ENCODE results near the gene CFL1. TPM values are rescaled to one million over a fixed set of nuclear protein-coding genes. Genes with fewer than 3 reads are reported as not detected.
"Not testable (repeated sequence)": the region's sequence is repeated elsewhere in the genome, so short reads cannot be mapped to it uniquely, and the experiment has no call there.

The CFL1 gene
- total RNA-seq, 1 experiment from 2014 or later: 1,592 TPM

DNA sequence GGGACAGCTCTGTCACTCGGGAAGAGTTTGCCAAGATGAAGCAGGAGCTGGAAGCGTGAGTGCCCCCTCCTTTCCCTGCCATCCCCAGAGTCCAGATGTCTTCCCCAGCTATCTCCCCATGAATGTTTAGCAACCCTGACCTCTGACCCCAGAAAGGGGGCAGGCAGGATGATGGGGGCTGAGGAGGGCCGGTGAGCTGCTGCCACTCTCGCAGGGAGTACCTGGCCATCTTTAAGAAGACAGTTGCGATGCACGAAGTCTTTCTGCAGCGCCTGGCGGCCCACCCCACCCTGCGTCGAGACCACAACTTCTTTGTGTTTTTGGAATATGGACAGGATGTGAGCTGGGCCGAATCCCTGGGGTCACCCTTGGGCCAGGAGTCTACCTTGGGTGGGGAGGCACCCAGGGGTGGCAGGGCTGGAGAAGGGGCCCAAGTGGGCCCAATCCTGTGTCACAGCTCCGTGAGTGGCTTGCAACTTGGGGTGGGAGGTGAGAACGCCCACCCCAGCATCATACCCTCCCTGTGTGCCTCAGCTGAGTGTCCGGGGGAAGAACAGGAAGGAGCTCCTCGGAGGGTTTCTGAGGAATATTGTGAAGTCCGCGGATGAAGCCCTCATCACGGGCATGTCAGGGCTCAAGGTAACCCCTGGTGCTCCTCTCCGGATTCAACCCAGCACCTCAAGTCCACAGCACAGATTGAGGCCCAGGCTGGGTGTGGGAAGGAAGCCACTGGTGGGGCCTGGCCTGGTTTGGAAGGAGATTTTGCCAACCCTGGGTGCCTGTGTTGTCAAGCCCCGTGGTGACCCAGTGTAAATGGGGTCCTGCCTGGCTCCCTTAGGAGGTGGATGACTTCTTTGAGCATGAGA lies 7.5 kb downstream of the CFL1 start:
- in situ Hi-C loops (cut with HindIII; ENCODE audit: low sequenced_read_pairs): no loop called here
- DNase-seq (ENCODE audit: low spot score): no peak

DNA sequence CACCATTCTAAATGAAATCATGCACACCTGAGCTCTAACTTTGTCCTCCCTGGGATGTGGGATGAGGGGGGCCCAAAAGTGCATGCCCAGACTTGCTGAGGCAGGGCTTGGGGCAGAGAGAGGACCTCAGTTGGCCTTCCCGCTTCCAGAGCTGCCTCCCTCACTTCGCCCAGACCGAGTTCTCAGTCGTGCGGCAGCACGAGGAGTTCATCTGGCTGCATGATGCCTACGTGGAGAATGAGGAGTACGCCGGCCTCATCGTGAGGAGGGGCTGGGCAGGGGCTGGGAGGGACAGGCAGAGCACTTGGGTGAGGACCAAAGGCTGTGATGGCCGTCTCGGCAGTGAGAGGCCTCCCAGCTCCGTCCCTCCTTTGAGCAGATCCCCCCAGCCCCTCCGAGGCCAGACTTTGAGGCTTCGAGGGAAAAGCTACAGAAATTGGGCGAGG lies 8.2 kb downstream of the CFL1 start:
- in situ Hi-C loops (cut with HindIII; ENCODE audit: low sequenced_read_pairs): no loop called here
- no peak for DNase-seq (ENCODE audit: low spot score)

DNA sequence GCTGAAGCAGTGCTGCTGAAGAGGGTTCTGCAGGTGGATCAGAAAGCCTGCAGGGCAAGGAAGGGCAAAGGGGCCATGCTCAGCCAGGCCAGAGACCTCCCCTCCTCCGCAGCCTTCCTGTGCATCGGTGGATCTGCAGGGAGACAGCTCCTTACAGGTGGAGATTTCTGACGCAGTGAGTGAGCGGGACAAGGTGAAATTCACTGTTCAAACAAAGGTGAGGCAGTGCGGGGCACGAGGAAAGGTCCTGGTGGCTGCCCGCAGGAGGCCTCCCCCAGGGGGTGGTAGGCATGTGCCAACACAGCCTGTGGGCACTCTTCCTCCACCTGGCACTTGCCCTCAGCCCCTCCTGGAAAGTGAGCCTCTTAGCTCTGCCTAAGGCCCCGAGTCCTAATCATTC lies 8.6 kb downstream of the CFL1 start:
- DNase-seq (ENCODE audit: low spot score): no peak
- in situ Hi-C loops (cut with HindIII; ENCODE audit: low sequenced_read_pairs): no loop called here

DNA sequence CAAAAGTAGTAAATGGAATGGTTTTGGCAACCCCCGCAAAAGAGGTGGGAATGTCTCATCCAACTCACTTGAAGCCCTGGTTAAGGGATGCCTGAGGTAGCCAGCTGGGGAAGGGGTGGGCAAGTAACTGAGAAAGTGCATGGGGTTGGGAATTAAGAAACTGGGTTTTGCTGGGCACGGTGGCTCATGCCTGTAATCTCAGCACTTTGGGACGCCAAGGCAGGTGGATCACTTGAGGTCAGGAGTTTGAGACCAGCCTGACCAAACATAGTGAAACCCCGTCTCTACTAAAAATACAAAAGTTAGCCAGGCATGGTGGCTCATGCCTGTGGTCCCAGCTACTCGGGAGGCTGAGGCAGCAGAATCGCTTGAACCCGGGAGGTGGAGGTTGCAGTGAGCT lies 9.3 kb downstream of the CFL1 start:
- in situ Hi-C loops (cut with HindIII; ENCODE audit: low sequenced_read_pairs): not testable (repeated sequence)

DNA sequence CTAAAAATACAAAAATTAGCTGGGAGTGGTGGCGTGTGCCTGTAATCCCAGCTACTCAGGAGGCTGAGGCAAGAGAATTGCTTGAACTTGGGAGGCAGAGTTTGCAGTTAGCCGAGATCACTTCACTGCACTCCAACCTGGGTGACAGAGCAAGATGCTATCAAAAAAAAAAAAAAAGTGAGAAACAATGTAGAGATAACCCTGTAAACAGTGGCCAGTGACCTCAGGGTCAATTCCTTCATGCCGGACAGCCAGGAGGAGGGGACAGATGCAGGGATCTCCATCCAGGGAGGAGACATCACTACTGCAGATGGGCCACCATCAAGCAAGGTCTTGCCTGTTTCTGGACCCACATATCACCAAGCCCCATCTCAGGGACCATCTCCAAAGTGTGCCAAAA lies 10.2 kb downstream of the CFL1 start:
- DNase-seq (ENCODE audit: low spot score): no peak
- in situ Hi-C loops (cut with HindIII; ENCODE audit: low sequenced_read_pairs): no loop called here

More for the DNA sequence above, 9.3 kb downstream of the CFL1 start:
- DNase-seq (ENCODE audit: low spot score): not testable (repeated sequence)

DNA sequence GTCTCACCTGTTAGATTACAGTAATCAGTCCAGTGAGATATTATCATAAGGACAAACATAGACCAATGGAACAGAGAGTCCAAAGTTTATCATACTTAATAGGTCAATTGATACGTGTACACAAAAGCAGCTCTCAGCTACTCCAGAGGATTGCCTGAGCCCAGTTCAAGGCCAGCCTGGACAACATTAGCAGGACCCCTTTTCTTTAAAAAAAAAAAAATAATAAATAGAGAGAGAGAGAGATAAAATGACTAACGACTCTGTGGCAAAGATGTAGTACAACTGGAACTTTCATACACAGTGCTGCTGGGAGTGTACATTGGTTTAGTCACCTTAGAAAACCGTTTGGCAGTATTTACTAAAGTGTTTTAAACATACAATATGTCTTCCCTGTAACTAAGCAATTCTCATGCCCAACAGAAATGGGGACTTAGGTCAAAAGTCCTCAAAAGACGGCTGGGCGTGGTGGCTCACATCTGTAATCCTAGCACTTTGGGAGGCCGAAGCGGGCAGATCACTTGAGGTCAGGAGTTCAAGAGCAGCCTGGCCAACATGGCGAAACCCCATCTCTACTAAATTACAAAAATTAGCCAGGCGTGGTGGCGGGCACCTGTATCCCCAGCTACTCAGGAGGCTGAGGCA lies 13.6 kb downstream of the CFL1 start:
- DNase-seq (ENCODE audit: low spot score): no peak
- in situ Hi-C loops (cut with HindIII; ENCODE audit: low sequenced_read_pairs): no loop called here

DNA sequence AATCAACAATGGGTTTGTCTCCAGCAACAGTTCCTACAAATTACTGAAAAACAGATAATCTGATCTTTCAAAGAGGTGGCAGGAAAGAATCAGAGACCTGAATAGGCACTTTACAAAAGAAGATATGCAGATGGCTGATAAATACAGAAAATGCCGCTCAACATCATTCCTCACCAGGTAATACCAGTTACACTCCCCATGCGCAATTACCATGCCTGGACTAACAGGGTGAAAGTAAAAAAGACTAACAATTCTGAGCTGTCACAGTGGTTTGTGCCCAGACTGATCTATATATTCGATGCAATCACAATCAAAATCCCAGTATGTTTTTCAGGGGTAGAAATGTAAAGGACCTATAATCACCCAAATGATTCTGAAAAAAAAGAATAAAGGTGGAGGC lies 14.2 kb downstream of the CFL1 start:
- in situ Hi-C loops (cut with HindIII; ENCODE audit: low sequenced_read_pairs): no loop called here
- no peak for DNase-seq (ENCODE audit: low spot score)

DNA sequence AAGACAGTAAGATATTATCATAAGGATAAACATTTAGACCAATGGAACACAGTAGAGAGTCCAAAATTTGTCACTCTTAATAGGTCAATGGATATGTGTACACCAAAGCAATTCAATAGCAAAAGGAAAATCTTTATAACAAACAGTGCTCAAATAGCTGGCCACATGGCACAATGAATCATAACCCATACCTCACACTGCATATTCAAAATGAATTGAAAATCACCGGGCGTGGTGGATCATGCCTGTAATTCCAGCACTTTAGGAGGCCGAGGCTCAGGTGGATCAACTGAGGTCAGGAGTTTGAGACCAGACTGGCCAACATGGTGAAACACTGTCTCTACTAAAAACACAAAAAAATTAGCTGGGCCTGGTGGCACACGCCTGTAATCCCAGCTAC lies 15.8 kb downstream of the CFL1 start:
- in situ Hi-C loops (cut with HindIII; ENCODE audit: low sequenced_read_pairs): no loop called here
- DNase-seq (ENCODE audit: low spot score): no peak

DNA sequence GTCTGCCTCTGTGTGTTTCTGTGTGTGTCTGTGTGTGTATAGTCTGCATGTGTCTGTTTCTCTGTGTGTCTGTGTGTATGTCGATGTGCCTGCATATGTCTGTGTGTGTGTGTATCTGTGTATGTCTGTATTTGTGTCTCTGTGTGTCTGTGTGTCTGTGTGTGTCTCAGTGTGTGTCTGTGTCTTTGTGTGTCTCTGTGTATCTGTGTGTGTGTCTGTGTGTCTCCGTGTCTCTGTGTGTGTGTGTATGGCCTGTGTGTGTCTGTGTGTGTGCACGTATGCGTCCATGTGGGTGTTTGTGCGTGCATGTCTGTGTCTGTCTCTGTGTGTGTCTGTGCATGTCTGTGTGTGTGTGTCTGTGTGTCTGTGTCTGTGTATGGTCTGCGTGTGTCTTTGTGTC lies 23.8 kb downstream of the CFL1 start:
- DNase-seq (ENCODE audit: low spot score): no peak
- in situ Hi-C loops (cut with HindIII; ENCODE audit: low sequenced_read_pairs): no loop called here

DNA sequence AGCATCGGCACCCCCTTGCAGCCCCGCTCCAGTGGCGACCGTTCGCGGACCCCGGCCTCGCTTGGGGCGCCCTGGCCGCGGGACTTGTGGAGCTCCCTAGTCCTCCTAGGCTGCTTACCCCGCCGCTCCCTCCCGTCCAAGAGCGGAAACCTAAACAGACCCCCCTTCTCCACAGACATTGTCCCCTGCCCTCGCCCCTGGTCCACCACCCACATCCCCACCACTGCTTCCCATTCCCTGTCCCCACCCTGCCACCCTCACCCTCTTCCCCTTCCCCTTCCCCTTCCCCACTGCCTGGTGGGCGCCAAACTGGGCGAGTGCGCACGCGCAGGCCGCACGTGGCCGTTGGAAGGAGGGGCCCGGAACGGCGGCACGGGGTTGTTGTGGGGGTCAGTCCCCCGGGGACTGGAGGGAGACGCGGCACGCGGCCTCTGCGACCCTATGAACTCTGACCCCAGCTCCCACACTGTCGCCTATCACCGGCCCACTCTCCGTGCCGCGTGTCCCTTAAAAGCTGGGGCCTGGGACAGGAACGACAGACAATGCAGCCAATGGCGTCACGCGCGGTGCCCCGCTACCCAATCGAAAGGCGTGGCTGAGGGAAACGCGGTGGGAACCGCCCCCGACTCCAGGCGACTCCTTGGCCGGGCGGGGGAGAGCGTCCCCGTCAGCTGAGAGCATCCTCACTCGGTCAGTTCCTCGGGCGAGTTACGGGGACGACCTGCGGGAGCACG lies 24.5 kb downstream of the CFL1 start, which contains the start of gene SNX32:
Gene SNX32, plus strand, starts transcription at position 667 of the 734 bp plus-strand sequence. CDS start 103 bp downstream, outside the sequence.
- in situ Hi-C loops (cut with HindIII; ENCODE audit: low sequenced_read_pairs): no loop called here
- DNase-seq (ENCODE audit: low spot score): peak; percentile 96

DNA sequence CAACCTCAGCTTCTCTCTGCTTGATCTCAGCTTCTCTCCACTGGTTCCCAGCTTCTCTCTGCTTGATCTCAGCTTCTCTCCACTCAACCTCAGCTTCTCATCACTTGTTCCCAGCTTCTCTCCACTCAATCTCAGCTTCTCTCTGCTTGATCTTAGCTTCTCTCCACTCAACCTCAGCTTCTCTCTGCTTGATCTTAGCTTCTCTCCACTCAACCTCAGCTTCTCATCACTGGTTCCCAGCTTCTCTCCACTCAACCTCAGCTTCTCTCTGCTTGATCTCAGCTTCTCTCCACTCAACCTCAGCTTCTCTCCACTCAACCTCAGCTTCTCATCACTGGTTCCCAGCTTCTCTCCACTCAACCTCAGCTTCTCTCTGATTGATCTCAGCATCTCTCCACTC lies 25.7 kb downstream of the CFL1 start:
- DNase-seq (ENCODE audit: low spot score); in situ Hi-C loops (cut with HindIII; ENCODE audit: low sequenced_read_pairs): not testable (repeated sequence)

DNA sequence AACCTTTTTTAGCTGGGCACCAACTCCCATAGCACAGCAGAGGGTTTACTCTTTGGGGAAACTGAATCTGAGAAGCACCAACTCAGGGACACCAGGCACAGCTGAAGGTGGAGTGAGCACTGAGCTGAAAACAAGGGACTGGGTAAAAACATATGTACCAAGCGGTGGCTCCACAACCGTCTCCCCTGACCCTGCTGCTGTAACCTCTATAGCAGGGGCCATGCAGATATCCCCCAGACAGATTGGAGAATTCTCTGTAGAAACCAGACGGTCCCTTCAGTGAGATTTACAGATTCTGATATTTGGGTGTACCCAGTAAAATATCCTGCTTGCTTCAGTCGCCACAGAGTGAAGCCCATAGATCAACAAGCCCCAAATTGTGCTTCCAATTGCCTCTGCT lies 28.5 kb downstream of the CFL1 start:
- DNase-seq (ENCODE audit: low spot score): no peak

DNA sequence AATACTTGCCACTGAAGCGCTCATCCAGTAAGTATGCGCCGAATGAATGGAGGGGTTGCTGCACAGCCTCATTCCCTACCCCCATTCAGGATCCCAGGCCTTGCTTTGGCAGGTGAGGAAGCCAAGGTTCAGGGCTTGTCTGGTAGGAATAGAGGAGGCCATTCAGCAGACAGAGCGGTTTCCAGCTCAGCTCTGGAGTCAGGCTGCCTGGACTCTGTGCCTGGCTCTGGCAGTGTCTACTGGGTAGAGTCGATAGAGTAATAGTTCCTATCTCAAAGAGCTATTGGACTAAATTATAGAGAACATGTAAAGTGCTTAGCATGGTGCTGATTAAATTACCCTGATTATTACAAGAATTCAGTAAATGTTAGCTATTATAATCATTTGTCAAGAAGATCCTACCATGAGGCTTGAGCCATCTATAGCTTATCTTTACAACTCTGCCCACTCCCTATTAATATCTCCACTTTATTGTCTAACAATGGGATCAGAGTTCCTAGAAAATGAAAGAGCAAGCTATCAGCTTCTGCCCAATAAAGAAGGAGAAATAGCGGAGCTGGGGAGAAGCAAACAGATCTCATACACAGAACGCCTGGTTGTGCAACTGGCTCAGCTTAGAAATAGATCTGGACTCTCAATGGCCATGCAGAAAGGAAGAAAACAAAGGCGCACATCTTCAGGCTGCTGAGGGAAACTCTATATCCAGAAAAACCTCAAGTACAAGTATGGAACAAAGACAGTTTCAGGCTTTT lies 30.8 kb downstream of the CFL1 start:
- DNase-seq (ENCODE audit: low spot score): no peak
- in situ Hi-C loops (cut with HindIII; ENCODE audit: low sequenced_read_pairs): no loop called here

More for the DNA sequence above, 28.5 kb downstream of the CFL1 start:
- in situ Hi-C loops (cut with HindIII; ENCODE audit: low sequenced_read_pairs): no loop called here

DNA sequence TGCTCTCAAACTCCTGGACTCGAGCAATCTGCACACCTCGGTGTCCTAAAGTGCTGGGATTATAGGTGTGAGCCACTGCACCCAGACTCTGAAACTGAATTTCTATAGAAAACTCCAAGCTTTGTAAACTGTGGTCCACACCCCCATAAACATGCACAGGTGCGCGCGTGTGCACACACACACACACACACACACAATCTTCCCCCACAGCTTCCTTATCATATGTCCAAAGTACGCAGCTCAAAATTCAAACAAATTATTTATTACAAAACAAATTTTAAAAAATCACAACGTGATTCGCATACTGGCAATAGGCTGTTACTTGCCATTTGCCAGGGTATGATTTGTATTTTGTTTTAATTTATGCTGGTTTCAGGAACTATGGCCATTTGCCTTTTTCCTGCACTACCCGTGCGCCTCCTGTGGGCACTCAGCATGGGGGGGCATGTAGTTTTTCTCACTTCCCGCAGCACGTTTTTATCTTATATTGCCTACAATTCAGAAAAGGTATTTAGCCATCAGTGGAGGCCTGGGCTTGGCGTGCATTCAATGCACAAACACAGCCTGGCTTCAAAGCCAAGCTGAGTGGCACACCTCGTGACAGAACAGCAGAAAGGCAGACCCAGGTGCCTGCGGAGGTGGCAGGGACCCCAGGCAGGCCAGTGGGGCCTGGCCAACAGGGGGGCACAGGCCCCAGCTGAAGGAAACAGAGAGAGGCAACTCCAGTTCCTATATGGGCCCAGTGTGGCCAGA lies 35.0 kb downstream of the CFL1 start:
- DNase-seq (ENCODE audit: low spot score): no peak
- in situ Hi-C loops (cut with HindIII; ENCODE audit: low sequenced_read_pairs): no loop called here

DNA sequence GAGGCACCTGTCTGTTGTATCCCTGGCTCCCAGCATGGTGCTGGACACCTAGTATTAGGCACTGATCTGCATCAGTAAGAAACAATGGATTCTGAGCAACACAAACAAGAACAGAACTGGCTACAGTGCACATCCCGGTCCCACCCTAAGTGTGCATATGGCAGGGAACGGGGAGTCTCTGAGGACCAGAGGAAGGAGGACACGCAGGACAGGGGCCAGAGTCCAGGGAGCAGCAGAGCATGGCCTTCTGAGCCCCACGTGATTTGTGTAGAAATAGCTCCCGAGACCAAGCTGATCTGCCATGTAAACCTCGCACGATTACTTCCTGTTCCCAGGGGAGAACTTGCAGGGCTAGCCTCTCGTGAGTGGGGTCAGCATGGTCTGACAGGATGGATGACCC lies 36.9 kb downstream of the CFL1 start:
- in situ Hi-C loops (cut with HindIII; ENCODE audit: low sequenced_read_pairs): no loop called here
- DNase-seq (ENCODE audit: low spot score): no peak

DNA sequence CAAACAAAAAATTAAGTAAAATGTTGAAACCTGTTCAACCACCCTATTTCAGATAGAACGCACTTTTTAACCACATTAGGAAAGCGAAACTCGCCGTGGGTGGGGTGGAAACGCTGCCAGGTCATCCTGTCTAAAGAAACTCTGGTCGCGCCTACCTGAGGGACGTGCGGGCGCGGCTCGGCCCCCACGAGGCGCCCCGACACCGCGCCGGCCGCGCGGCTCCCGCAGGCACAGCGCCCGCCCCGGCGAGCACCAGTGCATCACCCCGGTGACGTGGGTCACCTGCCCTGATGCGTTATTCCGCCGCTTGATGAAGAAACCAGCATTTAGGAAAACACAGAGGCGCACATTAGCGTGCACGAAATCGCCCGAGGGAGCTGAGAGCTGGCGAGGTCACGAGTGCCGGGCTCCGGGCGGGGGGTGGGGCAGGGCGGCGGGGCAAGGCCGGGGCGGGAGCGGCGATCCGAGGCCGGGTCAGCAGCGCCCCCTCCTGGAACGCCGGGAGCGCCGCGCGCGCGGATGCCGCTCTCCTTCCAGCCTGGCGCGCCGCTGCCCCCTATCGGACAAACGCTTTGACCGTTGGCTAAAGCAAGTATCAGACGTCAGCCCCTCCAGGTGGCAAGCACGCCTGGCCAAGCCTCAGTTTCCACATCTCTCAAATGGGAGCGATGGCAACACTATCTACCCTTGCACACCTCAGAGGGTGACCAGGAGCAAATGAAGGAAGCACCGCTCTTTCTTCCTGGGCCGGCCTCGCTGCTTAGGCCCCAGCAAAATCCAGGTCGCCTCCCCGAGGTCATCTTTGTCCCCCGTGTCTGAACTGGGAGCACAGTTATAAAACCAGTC lies 39.9 kb downstream of the CFL1 start:
- DNase-seq (ENCODE audit: low spot score): peak; percentile 87
- in situ Hi-C loops (cut with HindIII; ENCODE audit: low sequenced_read_pairs): no loop called here

DNA sequence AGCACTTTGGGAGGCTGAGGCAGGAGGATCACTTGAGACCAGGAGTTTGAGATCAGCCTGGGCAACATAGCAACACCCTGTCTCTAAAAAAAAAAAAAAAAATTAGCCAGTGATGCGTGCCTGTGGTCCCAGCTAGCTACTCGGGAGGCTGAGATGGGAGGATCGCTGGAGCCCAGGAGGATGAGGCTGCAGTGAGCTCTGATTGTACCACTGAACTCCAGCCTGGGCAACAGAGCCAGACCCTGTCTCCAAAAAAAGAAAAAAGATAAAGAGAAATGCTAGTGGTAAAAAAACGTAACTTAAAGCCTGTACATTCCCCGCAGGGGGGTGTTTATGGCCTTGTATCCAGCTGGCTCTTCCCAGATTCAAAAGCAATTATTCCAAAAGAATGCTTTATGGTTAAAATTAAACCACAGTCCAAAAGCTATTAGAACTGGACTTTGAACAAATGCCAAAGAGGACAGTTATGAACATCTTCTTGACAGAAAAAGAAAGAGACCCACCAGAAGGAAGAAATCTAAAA lies 40.6 kb downstream of the CFL1 start:
- no peak for DNase-seq (ENCODE audit: low spot score)
- in situ Hi-C loops (cut with HindIII; ENCODE audit: low sequenced_read_pairs): no loop called here
